ENCODE measurements around the gene ERF. TPM values are rescaled to one million over a fixed set of nuclear protein-coding genes. Genes with fewer than 3 reads are reported as not detected.

The ERF gene
- total RNA-seq, 1 donor from 2014 or later, result 31.6 TPM

- no peak for TF ChIP-seq CTCF (IDR thresholded peaks at IDR 0.05; ENCODE audit: insufficient read depth, low read length, poor library complexity, severe bottlenecking)
Observed at GRCh38 chr19:42292963-42293362, 38.0 kb upstream of the ERF start.

GRCh38 chr19:42292042-42292960 lies 37.4 kb upstream of the ERF start:
- no peaks in the 10 kb centered on the region for H3K27me3 ChIP-seq (ENCODE audit: control insufficient read depth, insufficient read depth, low read length)
- H3K4me3 ChIP-seq (ENCODE audit: low read depth, low read length), result no peak overlapping the region
- TF ChIP-seq CTCF (IDR thresholded peaks at IDR 0.05; ENCODE audit: insufficient read depth, low read length, poor library complexity, severe bottlenecking), result no peak
- DNase-seq (ENCODE audit: low read depth), result no peak
- peaks cover 17% of the 10 kb centered on the region for H3K36me3 ChIP-seq (ENCODE audit: control insufficient read depth, insufficient read depth, low read length)

More at GRCh38 chr19:42292963-42293362, 38.0 kb upstream of the ERF start:
- Histone ChIP-seq H3K36me3 (ENCODE audit: control insufficient read depth, insufficient read depth, low read length) (peaks cover 17% of the 10 kb centered on the region), H3K27me3 (ENCODE audit: control insufficient read depth, insufficient read depth, low read length) (no peaks in the 10 kb centered on the region), H3K4me3 (ENCODE audit: low read depth, low read length) (no peak overlapping the region)
- no peak for DNase-seq (ENCODE audit: low read depth)

- Histone ChIP-seq H3K4me3 (ENCODE audit: low read depth, low read length) (no peak overlapping the region), H3K36me3 (ENCODE audit: control insufficient read depth, insufficient read depth, low read length) (peaks cover 18% of the 10 kb centered on the region), H3K27me3 (ENCODE audit: control insufficient read depth, insufficient read depth, low read length) (no peaks in the 10 kb centered on the region)
- no peak for TF ChIP-seq CTCF (IDR thresholded peaks at IDR 0.05; ENCODE audit: insufficient read depth, low read length, poor library complexity, severe bottlenecking)
- no peak for DNase-seq (ENCODE audit: low read depth)
Observed at GRCh38 chr19:42291435-42291810, 36.5 kb upstream of the ERF start.

- Histone ChIP-seq H3K4me3 (ENCODE audit: low read depth, low read length) (no peak overlapping the region), H3K27me3 (ENCODE audit: control insufficient read depth, insufficient read depth, low read length) (no peaks in the 10 kb centered on the region), H3K36me3 (ENCODE audit: control insufficient read depth, insufficient read depth, low read length) (peaks cover 18% of the 10 kb centered on the region)
- no peak for DNase-seq (ENCODE audit: low read depth)
- peak; percentile 78 for TF ChIP-seq CTCF (IDR thresholded peaks at IDR 0.05; ENCODE audit: insufficient read depth, low read length, poor library complexity, severe bottlenecking)
Observed at GRCh38 chr19:42290523-42291434, 35.9 kb upstream of the ERF start.

GRCh38 chr19:42290136-42290522 lies 35.2 kb upstream of the ERF start:
- no peak for DNase-seq (ENCODE audit: low read depth)
- Histone ChIP-seq H3K36me3 (ENCODE audit: control insufficient read depth, insufficient read depth, low read length) (peaks cover 18% of the 10 kb centered on the region), H3K27me3 (ENCODE audit: control insufficient read depth, insufficient read depth, low read length) (no peaks in the 10 kb centered on the region), H3K4me3 (ENCODE audit: low read depth, low read length) (no peak overlapping the region)
- TF ChIP-seq CTCF (IDR thresholded peaks at IDR 0.05; ENCODE audit: insufficient read depth, low read length, poor library complexity, severe bottlenecking), result no peak
